GM12801 (cell line): ENCODE results near the gene MED13L.

Experiments
- CTCF ChIP-seq: IDR thresholded peaks from one replicate; pipeline ENCODE4 v1.5.1; 2011; ENCODE audit warnings: control low read depth; ENCODE audit not compliant: insufficient read length; ENCODE audit errors: extremely low read depth

Gene MED13L

DNA sequence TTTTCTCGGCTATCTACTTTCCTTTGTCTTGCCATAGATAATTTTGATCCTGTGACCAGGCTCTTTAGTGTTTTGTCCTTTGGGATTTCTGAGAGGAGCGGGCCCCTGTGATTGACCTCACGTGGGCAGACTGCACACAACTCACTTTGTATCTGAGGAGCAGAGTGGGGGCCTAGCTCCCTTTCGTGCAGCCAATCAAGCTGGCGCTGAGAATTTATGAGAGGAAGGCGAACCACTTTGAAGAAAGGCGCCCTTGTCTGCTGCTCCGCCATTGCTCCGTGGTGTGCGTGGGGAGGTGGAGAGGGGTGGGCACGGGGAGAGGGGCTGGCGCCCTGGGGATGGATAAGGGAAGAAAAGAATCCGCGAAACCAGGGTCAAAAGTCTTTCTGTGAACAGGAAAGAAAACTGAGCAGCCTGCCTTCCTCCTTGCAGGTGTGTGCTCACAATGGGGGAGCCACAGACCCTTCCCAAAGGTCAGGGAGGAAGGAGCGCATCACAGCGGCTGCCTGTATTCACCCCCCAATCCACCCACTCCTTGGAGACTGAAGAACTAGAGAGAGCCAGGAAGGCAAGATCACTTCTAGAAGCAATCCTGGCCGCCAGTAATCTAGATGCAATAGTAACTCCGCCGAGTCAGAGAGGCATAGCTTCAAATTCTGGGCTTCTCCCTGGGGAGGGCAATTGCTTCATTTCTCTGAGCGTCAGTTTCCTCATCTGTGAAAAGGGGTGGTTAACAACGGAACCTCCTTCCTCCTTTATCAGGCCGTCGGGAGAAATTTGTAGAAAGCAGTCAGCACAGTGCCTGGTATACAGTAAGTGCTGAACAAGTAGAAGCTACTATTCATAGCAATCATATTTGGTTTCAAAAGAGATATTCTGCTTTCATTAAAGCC, 24.9 kb upstream of the MED13L start:
- TF ChIP-seq CTCF = no peak

DNA sequence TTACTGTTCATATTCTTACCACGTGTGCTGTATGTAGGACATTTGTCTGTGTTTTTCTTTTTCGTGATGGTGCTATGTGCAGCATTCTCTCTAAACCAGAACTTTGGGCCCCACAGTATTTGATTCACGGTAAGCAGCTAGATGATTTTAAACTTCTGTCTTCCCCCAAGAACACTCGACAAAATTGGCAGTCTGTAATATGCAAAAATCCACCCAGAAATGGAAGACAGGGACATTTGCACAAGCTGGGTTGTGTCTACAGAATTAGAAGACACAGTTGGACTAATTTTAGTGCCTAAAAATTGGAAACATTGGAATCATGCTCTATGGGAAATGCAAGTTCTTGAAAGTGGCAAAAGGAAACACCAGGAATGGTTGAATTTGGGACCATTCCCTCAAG, 24.1 kb upstream of the MED13L start:
- no peak for TF ChIP-seq CTCF

DNA sequence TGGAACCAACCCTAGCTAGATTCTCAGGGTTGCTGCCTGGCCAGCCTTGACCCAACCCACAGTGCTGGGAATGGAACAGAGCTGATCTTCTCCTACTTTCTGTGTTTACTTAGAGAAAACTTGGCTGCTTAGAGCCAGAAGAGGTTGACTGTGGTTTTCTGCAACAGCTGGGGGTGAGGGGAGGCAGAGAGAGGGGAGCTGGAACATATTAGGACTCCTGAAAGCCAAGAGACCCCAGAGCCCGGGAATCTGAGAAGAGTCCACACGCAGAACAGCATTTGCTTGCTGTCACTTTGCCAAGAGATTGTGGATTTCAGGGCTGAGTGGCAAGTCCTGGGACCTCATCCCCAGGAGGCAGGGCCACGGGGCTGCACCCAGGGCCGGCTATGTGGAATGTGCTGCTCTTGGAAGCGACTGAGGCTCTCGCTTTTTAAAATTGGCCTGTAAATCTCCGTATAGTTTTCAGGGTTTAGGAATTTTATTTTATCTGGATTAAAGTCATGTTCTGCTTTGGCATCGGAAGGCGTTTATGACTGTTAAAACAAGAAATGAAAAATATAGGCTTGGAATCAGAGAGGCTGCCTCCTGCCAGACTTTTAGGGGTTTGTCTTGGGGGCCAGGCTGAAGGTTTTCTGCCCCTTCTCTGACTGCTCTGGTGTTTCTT, 22.3 kb upstream of the MED13L start:
- no peak for TF ChIP-seq CTCF

GRCh38 chr12:116299064-116299463, 21.6 kb upstream of the MED13L start:
- no peak for TF ChIP-seq CTCF

- no peak for TF ChIP-seq CTCF
These were observed 21.1 kb upstream of the MED13L start for GRCh38 chr12:116298578-116298977.

DNA sequence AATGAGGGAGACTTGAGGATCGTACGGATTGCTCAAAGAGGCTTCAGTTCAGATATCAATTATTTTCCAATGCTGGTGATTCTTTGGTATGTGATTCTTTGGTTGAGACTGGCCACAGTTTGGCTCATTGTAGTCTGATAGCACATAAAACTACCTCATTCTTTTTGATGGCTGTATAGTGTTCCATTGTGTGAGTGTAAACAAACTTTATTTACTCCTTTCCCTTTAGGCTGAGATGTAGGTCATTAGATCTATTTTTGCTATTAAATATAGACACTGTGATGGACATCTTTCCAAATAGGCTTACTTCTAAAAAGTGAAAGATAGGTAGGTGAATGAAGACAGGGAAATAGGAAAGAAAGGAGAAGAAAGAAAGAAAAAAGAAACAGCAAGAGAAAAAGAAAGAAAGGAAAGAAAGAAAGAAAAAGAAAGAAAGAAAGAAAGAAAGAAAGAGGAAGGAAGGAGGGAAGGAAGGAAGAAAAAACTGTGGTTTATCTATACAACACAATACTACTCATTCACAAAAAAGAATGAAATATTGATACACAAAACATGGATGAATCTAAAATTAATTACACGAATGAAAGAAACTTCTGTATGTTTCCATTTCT, 19.8 kb upstream of the MED13L start:
- TF ChIP-seq CTCF = no peak
